ENCODE results near the gene CHMP4B. TPM values are rescaled to one million over a fixed set of nuclear protein-coding genes. Genes with fewer than 3 reads are reported as not detected.

CHMP4B gene
- total RNA-seq, 1 experiment from 2014 or later: 77.6 TPM

- TF ChIP-seq CTCF (IDR thresholded peaks at IDR 0.05; ENCODE audit: unreplicated experiment): no peak
- H3K9me3 Mint-ChIP-seq (ENCODE audit: unreplicated experiment): no peaks in the 10 kb centered on the region
- no peak overlapping the region for H3K27ac Mint-ChIP-seq (ENCODE audit: low read depth, unreplicated experiment)
- BruUV-seq (replicated peaks): no TSS peak
- H3K36me3 Mint-ChIP-seq (ENCODE audit: insufficient read depth, unreplicated experiment): peaks cover 19% of the 10 kb centered on the region
- no peaks in the 10 kb centered on the region for H3K27me3 Mint-ChIP-seq (ENCODE audit: insufficient read depth, unreplicated experiment)
- intact Hi-C loops (cut with micrococcal nuclease): no loop called here
- CTCF ChIA-PET: interaction anchor here (0.7 kb wide), 1 partner anchor 154 kb away, joined by 4 read pairs; no protein-coding TSS in a partner anchor
- no peak overlapping the region for H3K4me3 Mint-ChIP-seq (ENCODE audit: unreplicated experiment)
- DNase-seq (ENCODE audit: unreplicated experiment): no peak
- peaks cover 21% of the 10 kb centered on the region for H3K4me1 Mint-ChIP-seq (ENCODE audit: insufficient read depth, unreplicated experiment)
- POLR2A ChIA-PET: interaction anchor here (1.4 to 1.6 kb wide), 2 partner anchors 11 to 12 kb away, joined by 3 to 6 read pairs; partner anchors contain the start of gene CHMP4B
These were observed 11.8 kb downstream of the CHMP4B start for GRCh38 chr20:33822991-33823390.

DNA sequence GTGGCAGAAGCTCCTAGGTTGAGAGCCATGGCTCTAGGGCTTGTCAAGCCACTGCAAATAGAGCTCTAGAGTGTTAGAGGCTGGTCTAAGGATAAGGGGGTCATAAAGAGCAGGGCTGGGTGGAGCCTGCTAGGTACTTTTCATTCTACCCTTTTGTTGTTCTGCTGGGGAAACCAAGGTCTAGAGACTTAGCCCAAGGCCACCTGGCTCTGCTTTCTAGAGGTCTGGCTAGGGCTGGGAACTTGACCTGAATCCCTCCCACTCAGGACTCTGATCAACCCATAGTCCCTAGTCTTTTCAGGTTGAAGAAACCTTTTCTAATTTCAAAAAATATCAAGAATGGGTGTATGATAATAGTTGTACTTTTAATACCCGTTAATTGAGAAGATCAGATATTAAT is 13.7 kb downstream of the CHMP4B start:
- Mint-ChIP-seq H3K36me3 (ENCODE audit: insufficient read depth, unreplicated experiment) (peaks cover 10% of the 10 kb centered on the region), H3K4me3 (ENCODE audit: unreplicated experiment) (no peak overlapping the region), H3K27ac (ENCODE audit: low read depth, unreplicated experiment) (no peak overlapping the region), H3K9me3 (ENCODE audit: unreplicated experiment) (no peaks in the 10 kb centered on the region), H3K27me3 (ENCODE audit: insufficient read depth, unreplicated experiment) (no peaks in the 10 kb centered on the region), H3K4me1 (ENCODE audit: insufficient read depth, unreplicated experiment) (peaks cover 26% of the 10 kb centered on the region)
- BruUV-seq (replicated peaks): no TSS peak
- DNase-seq (ENCODE audit: unreplicated experiment): no peak
- ChIA-PET CTCF (interaction anchor here (0.6 to 1.5 kb wide), 3 partner anchors 32 to 270 kb away, joined by 4 to 6 read pairs (median 5); no protein-coding TSS in a partner anchor), POLR2A (interaction anchor here (6.5 kb wide), 1 partner anchor 13 kb away, joined by 36 read pairs; the partner anchor contains the start of gene CHMP4B)
- no peak for TF ChIP-seq CTCF (IDR thresholded peaks at IDR 0.05; ENCODE audit: unreplicated experiment)
- intact Hi-C loops (cut with micrococcal nuclease): no loop called here

- Mint-ChIP-seq H3K27me3 (ENCODE audit: insufficient read depth, unreplicated experiment) (no peaks in the 10 kb centered on the region), H3K4me1 (ENCODE audit: insufficient read depth, unreplicated experiment) (peaks cover 24% of the 10 kb centered on the region), H3K27ac (ENCODE audit: low read depth, unreplicated experiment) (peak overlapping the region; percentile 24), H3K4me3 (ENCODE audit: unreplicated experiment) (no peak overlapping the region), H3K36me3 (ENCODE audit: insufficient read depth, unreplicated experiment) (peaks cover 16% of the 10 kb centered on the region), H3K9me3 (ENCODE audit: unreplicated experiment) (no peaks in the 10 kb centered on the region)
- BruUV-seq (replicated peaks): no TSS peak
- TF ChIP-seq CTCF (IDR thresholded peaks at IDR 0.05; ENCODE audit: unreplicated experiment): no peak
- no peak for DNase-seq (ENCODE audit: unreplicated experiment)
- intact Hi-C loops (cut with micrococcal nuclease): no loop called here
- ChIA-PET POLR2A (interaction anchor here (0.5 to 6.5 kb wide), 6 partner anchors 14 to 580 kb away, joined by 3 to 36 read pairs (median 3); partner anchors contain the start of gene CHMP4B), CTCF (interaction anchor here (0.6 to 1.9 kb wide), 9 partner anchors 9 to 1456 kb away, joined by 3 to 6 read pairs (median 4); no protein-coding TSS in a partner anchor)
These were observed 14.5 kb downstream of the CHMP4B start for GRCh38 chr20:33825340-33826269.

GRCh38 chr20:33826270-33826897 is 15.2 kb downstream of the CHMP4B start:
- no TSS peak for BruUV-seq (replicated peaks)
- Mint-ChIP-seq H3K4me1 (ENCODE audit: insufficient read depth, unreplicated experiment) (peaks cover 23% of the 10 kb centered on the region), H3K36me3 (ENCODE audit: insufficient read depth, unreplicated experiment) (peaks cover 10% of the 10 kb centered on the region), H3K27ac (ENCODE audit: low read depth, unreplicated experiment) (peak overlapping the region; percentile 24), H3K27me3 (ENCODE audit: insufficient read depth, unreplicated experiment) (no peaks in the 10 kb centered on the region), H3K9me3 (ENCODE audit: unreplicated experiment) (no peaks in the 10 kb centered on the region), H3K4me3 (ENCODE audit: unreplicated experiment) (no peak overlapping the region)
- TF ChIP-seq CTCF (IDR thresholded peaks at IDR 0.05; ENCODE audit: unreplicated experiment): no peak
- ChIA-PET CTCF (interaction anchor here (0.5 to 1.9 kb wide), 11 partner anchors 8 to 1457 kb away, joined by 3 to 7 read pairs (median 3); no protein-coding TSS in a partner anchor), POLR2A (interaction anchor here (0.5 to 6.5 kb wide), 7 partner anchors 14 to 990 kb away, joined by 3 to 36 read pairs (median 3); partner anchors contain the start of gene CHMP4B)
- peak; percentile 5 for DNase-seq (ENCODE audit: unreplicated experiment)
- intact Hi-C loops (cut with micrococcal nuclease): no loop called here

Measured in MCF 10A (cell line).